Erythroblast (primary cell): Measurements from ENCODE around the gene RNF152.

Experiments
- GATA1 ChIP-seq: IDR thresholded peaks from 2 replicates; pipeline ENCODE4 v1.6.1; 2011; ENCODE audit warnings: low read depth, mild to moderate bottlenecking, control low read depth, low read length, moderate library complexity
- POLR2A ChIP-seq: IDR thresholded peaks from 2 replicates; pipeline ENCODE4 v1.6.1; 2011; ENCODE audit warnings: mild to moderate bottlenecking, low read length

GRCh38 chr18:61898640-61899101 is 5.9 kb upstream of the RNF152 start:
- TF ChIP-seq POLR2A (no peak), GATA1 (no peak)
